IMR-90 (cell line): ENCODE measurements around the gene SIM2. TPM values are rescaled to one million over a fixed set of nuclear protein-coding genes. Genes with fewer than 3 reads are reported as not detected.

Source experiments
- ATAC-seq: fragments of 200-7000 bp; cut with Tn5 transposase; 2 replicates; pipeline ENCODE4 v1.9.1; 2020; ENCODE audit warnings: low read depth, mild to moderate bottlenecking, moderate library complexity
- BruUV-seq: library from RNA; stranded (reverse); fragments of 400-500 nt; replicated peaks from 2 replicates; lab custom pipeline; 2021; lab: Mats Ljungman, UMichigan
- CTCF ChIA-PET: fragments of 300-600 bp; formaldehyde crosslinking; extraction: SDS; loops from one replicate; lab custom pipeline; 2021; ENCODE audit warnings: antibody characterized with exemption; lab: Yijun Ruan, JAX
- POLR2A ChIA-PET: fragments of 300-600 bp; sonication (Branson Sonifier 250); formaldehyde crosslinking; loops from one replicate; lab custom pipeline; 2022; ENCODE audit warnings: antibody characterized with exemption; ENCODE audit not compliant: unreplicated experiment; lab: Charles Lee
- DNase-seq: peaks from one replicate; pipeline ENCODE4 v3.0.0; 2013
- H2AFZ ChIP-seq: replicated peaks from 2 replicates; pipeline ENCODE3; 2013; ENCODE audit warnings: low read length, mild to moderate bottlenecking; ENCODE audit not compliant: poor library complexity
- H2AK5ac ChIP-seq: 2 replicates; pipeline ENCODE4 v1.6.1; 2013; ENCODE audit warnings: low read depth, low read length, inconsistent platforms
- H2AK9ac ChIP-seq: replicated peaks from 2 replicates; pipeline ENCODE3; 2013; ENCODE audit warnings: mild to moderate bottlenecking, low read depth, low read length, moderate library complexity; ENCODE audit not compliant: poor library complexity
- H2BK120ac ChIP-seq: 2 replicates; pipeline ENCODE4 v1.6.1; 2013; ENCODE audit warnings: low read depth, low read length, inconsistent platforms
- H2BK15ac ChIP-seq: 3 replicates; pipeline ENCODE4 v1.6.1; 2013; ENCODE audit warnings: low read depth, low read length, inconsistent platforms
- H2BK20ac ChIP-seq: 2 replicates; pipeline ENCODE4 v1.6.1; 2013; ENCODE audit warnings: low read depth, mild to moderate bottlenecking, inconsistent platforms, low read length, moderate library complexity
- H2BK5ac ChIP-seq: 2 replicates; pipeline ENCODE4 v1.6.1; 2013; ENCODE audit warnings: mild to moderate bottlenecking, low read depth, low read length, inconsistent platforms; ENCODE audit not compliant: poor library complexity, severe bottlenecking
- H3K14ac ChIP-seq: replicated peaks from 2 replicates; pipeline ENCODE4 v1.6.1; 2013; ENCODE audit warnings: low read depth, low read length, inconsistent platforms
- H3K18ac ChIP-seq: 2 replicates; pipeline ENCODE4 v1.6.1; 2013; ENCODE audit warnings: low read depth, low read length, control low read depth
- H3K23ac ChIP-seq: 2 replicates; pipeline ENCODE4 v1.6.1; 2013; ENCODE audit warnings: low read depth, low read length, inconsistent platforms
- H3K27ac ChIP-seq: 2 replicates; pipeline ENCODE4 v1.5.1; 2013; ENCODE audit warnings: mild to moderate bottlenecking, control low read depth, low read length; ENCODE audit not compliant: insufficient read depth
- H3K27me3 ChIP-seq: 2 replicates; pipeline ENCODE4 v1.6.1; 2013; ENCODE audit warnings: low read length; ENCODE audit not compliant: control insufficient read depth, insufficient read depth
- H3K36me3 ChIP-seq: 2 replicates; pipeline ENCODE4 v1.6.1; 2013; ENCODE audit warnings: low read length, mixed read lengths; ENCODE audit not compliant: control insufficient read depth, insufficient read depth
- H3K4ac ChIP-seq: 2 replicates; pipeline ENCODE4 v1.6.1; 2013; ENCODE audit warnings: low read depth, low read length, inconsistent platforms
- H3K4me1 ChIP-seq: 2 replicates; pipeline ENCODE4 v1.6.1; 2013; ENCODE audit warnings: low read length, mixed read lengths; ENCODE audit not compliant: control insufficient read depth, insufficient read depth
- H3K4me2 ChIP-seq: 2 replicates; pipeline ENCODE4 v1.6.1; 2013; ENCODE audit warnings: low read depth, mild to moderate bottlenecking, control low read depth, low read length, moderate library complexity
- H3K4me3 ChIP-seq: 2 replicates; pipeline ENCODE4 v1.5.1; 2013; ENCODE audit warnings: low read depth, mild to moderate bottlenecking, control low read depth, low read length, moderate library complexity; ENCODE audit not compliant: insufficient read depth
- H3K56ac ChIP-seq: 2 replicates; pipeline ENCODE4 v1.6.1; 2013; ENCODE audit warnings: low read length, inconsistent platforms; ENCODE audit not compliant: insufficient read depth; ENCODE audit errors: extremely low read depth
- H3K79me1 ChIP-seq, 2 experiments: 2 replicates each; pipeline ENCODE4 v1.6.1; 2013; ENCODE audit warnings: low read length in 2 of 2, inconsistent platforms in 1 of 2, low read depth in 1 of 2
- H3K9ac ChIP-seq: 2 replicates; pipeline ENCODE4 v1.6.1; 2013; ENCODE audit warnings: low read depth, low read length, control low read depth
- H3K9me1 ChIP-seq: 2 replicates; pipeline ENCODE4 v1.6.1; 2013; ENCODE audit warnings: low read length, inconsistent platforms; ENCODE audit not compliant: insufficient read depth
- H3K9me3 ChIP-seq: 2 replicates; pipeline ENCODE4 v1.6.1; 2013; ENCODE audit warnings: low read length; ENCODE audit not compliant: control insufficient read depth, insufficient read depth
- H4K20me1 ChIP-seq: 2 replicates; pipeline ENCODE4 v1.6.1; 2013; ENCODE audit warnings: low read length, inconsistent platforms; ENCODE audit not compliant: insufficient read depth
- H4K5ac ChIP-seq: 2 replicates; pipeline ENCODE4 v1.6.1; 2013; ENCODE audit warnings: mild to moderate bottlenecking, low read depth, low read length, control low read depth
- H4K8ac ChIP-seq, 2 experiments: 2 replicates each; pipeline ENCODE4 v1.6.1; 2013; ENCODE audit warnings: low read depth in 2 of 2, low read length in 2 of 2, control low read depth in 1 of 2, inconsistent platforms in 1 of 2
- H4K91ac ChIP-seq: 2 replicates; pipeline ENCODE4 v1.6.1; 2013; ENCODE audit warnings: low read depth, low read length, inconsistent platforms; ENCODE audit not compliant: insufficient read depth
- CTCF ChIP-seq: conservative IDR thresholded peaks from 2 replicates; pipeline ENCODE4 v1.5.1; 2012; ENCODE audit warnings: mild to moderate bottlenecking, low read depth, low read length, improper control_type of control experiment
- FOS ChIP-seq: fragments of 150-350 bp; IDR thresholded peaks from 2 replicates; pipeline ENCODE4 v1.6.1; 2016; ENCODE audit warnings: low read depth, low read length
- MAFK ChIP-seq: IDR thresholded peaks from 2 replicates; pipeline ENCODE4 v1.6.1; 2012; ENCODE audit warnings: low read depth, low read length, improper control_type of control experiment
- MXI1 ChIP-seq: IDR thresholded peaks from 2 replicates; pipeline ENCODE4 v1.6.1; 2012; ENCODE audit warnings: low read depth, mild to moderate bottlenecking, low read length, moderate library complexity, borderline replicate concordance
- POLR2A ChIP-seq: IDR thresholded peaks from 2 replicates; pipeline ENCODE4 v1.6.1; 2012; ENCODE audit warnings: mild to moderate bottlenecking, low read depth, low read length
- RAD21 ChIP-seq: IDR thresholded peaks from 2 replicates; pipeline ENCODE4 v1.6.1; 2012; ENCODE audit warnings: low read length, improper control_type of control experiment
- RFX5 ChIP-seq: IDR thresholded peaks from 2 replicates; pipeline ENCODE4 v1.8.0; 2012; ENCODE audit warnings: low read depth, mild to moderate bottlenecking, low read length, moderate library complexity
- WGBS, 2 experiments: methylation state at CpG; one replicate each; pipeline versions ENCODE4 v1.1.5 to v1.1.7; 2013; ENCODE audit warnings: missing lambda C conversion rate in 2 of 2; ENCODE audit not compliant: insufficient read length in 1 of 2; ENCODE audit errors: extremely low coverage in 2 of 2; 5-methylcytosine and 5-hydroxymethylcytosine counted together
- dilution Hi-C: fragments of 300-500 bp; cut with HindIII; formaldehyde crosslinking; loops from one replicate; pipeline ENCODE4 v1.14.3; 2018; ENCODE audit warnings: low sequenced_read_pairs; ENCODE audit not compliant: unreplicated experiment
- in situ Hi-C: fragments of 300-500 bp; cut with MboI; formaldehyde crosslinking; loops from 3 replicates; pipeline ENCODE4 v1.14.3; 2019; ENCODE audit warnings: low sequenced_read_pairs, inconsistent platforms, mixed read lengths
- intact Hi-C: fragments of 100-400 bp; cut with micrococcal nuclease; formaldehyde crosslinking; loops from 2 replicates; pipeline ENCODE4 v1.10.0; 2022
- polyA plus RNA-seq, 3 experiments: library from polyadenylated mRNA; depleted of rRNA; stranded (reverse); fragments of >200 nt; gene quantifications; 2 replicates each; pipeline ENCODE4 v1.2.3, GENCODE V29; 2012; ENCODE audit warnings: low replicate concordance in 1 of 3
- total RNA-seq: library from RNA; depleted of rRNA; stranded (reverse); fragments of >200 nt; gene quantifications from 2 replicates; pipeline ENCODE4 v1.2.3, GENCODE V29; 2012

The SIM2 gene
- total and polyA plus RNA-seq, 2 of the 4 experiments (the other 2 are of a cell fraction), result 2.2 to 7.5 TPM

- in situ Hi-C loops, result no loop called here
- WGBS, 2 experiments, result no CpG with 5 or more reads among the region's 3 CpGs
- intact Hi-C loops, result no loop called here
These were observed 14.8 kb downstream of the SIM2 start for GRCh38 chr21:36713746-36714145.

More at GRCh38 chr21:36713746-36714145, 14.8 kb downstream of the SIM2 start:
- Histone ChIP-seq H2BK120ac (no peak overlapping the region), H3K14ac (no peak overlapping the region), H3K27ac (no peak overlapping the region), H3K4me2 (no peak overlapping the region), H3K9me1 (no peaks in the 10 kb centered on the region), H2AK5ac (no peak overlapping the region), H3K4me1 (no peaks in the 10 kb centered on the region), H2AK9ac (no peak overlapping the region), H4K5ac (no peak overlapping the region), H3K9ac (no peak overlapping the region), H2BK5ac (no peak overlapping the region), H3K4me3 (no peak overlapping the region), H4K8ac (no peak overlapping the region), H3K18ac (no peak overlapping the region), H3K36me3 (no peaks in the 10 kb centered on the region; the same call in 1 of the 2 replicates), H3K27me3 (peaks cover 63% of the 10 kb centered on the region), H2BK20ac (no peak overlapping the region), H3K79me1 (no peaks in the 10 kb centered on the region; a peak in 1 of 4 replicates), H2AFZ (no peak overlapping the region), H3K23ac (no peak overlapping the region), H3K9me3 (no peaks in the 10 kb centered on the region; the same call in 1 of the 2 replicates), H4K20me1 (peaks cover 5% of the 10 kb centered on the region; the same call in 1 of the 2 replicates), H3K4ac (no peak overlapping the region), H4K91ac (no peak overlapping the region), H2BK15ac (no peak overlapping the region), H3K56ac (no peak overlapping the region)
- DNase-seq (no peak), ATAC-seq (no peak)
- no peak for TF ChIP-seq RAD21
- no peak for TF ChIP-seq CTCF
- no peak for TF ChIP-seq FOS
- TF ChIP-seq POLR2A, result no peak
- no peak for TF ChIP-seq RFX5
- TF ChIP-seq MXI1, result no peak
- no peak for TF ChIP-seq MAFK
- dilution Hi-C loops, result no loop called here
- no TSS peak for BruUV-seq
- CTCF ChIA-PET, result no interaction called here
- POLR2A ChIA-PET, result no interaction called here
